ENCODE measurements around the gene SUPT20HL2. TPM values are rescaled to one million over a fixed set of nuclear protein-coding genes. Genes with fewer than 3 reads are reported as not detected.

Gene SUPT20HL2
- total and polyA plus RNA-seq, 10 of the 15 experiments (the other 5 are each of a cell fraction or from before 2014, with no cell fraction given), result not detected

GRCh38 chrX:24268786-24269185, 45.1 kb downstream of the SUPT20HL2 start (continued):
- no peak for TF ChIP-seq STAT1 (conservative IDR thresholded peaks at IDR 0.05)
- TF ChIP-seq RFX5 (IDR thresholded peaks at IDR 0.05; ENCODE audit: low read depth, low read length), result no peak
- no peak for TF ChIP-seq MLLT1 (IDR thresholded peaks at IDR 0.05)

GRCh38 chrX:24266996-24267395, 46.9 kb downstream of the SUPT20HL2 start:
- H3K79me2 ChIP-seq (ENCODE audit: control insufficient read depth, insufficient read depth, low read length), result no peaks in the 10 kb centered on the region
- ChIA-PET RAD21 (ENCODE audit: unreplicated experiment) (no interaction called here), SMC1A (ENCODE audit: uncharacterized antibody, unreplicated experiment) (no interaction called here), POLR2A (no interaction called here), CTCF (no interaction called here)
- no peak overlapping the region for H2AFZ ChIP-seq (ENCODE audit: control insufficient read depth, low read depth, low read length)
- no peak overlapping the region for H3K9ac ChIP-seq (ENCODE audit: control insufficient read depth, insufficient read depth, low read length)
- DNase-seq (ENCODE audit: low read depth, low spot score), result no peak
- in situ Hi-C loops (cut with MboI) (no loop called here), intact Hi-C loops (cut with micrococcal nuclease; ENCODE audit: unreplicated experiment) (loop anchor here (10.0 kb wide), 1 partner anchor 298 kb away; no protein-coding TSS in a partner anchor)
- TF ChIP-seq ZNF24 (IDR thresholded peaks at IDR 0.05) (no peak), RBBP5 (conservative IDR thresholded peaks at IDR 0.05) (no peak)
- H4K20me1 ChIP-seq (ENCODE audit: control insufficient read depth, insufficient read depth), result no peaks in the 10 kb centered on the region
- no peak overlapping the region for H3K4me2 ChIP-seq (ENCODE audit: control insufficient read depth, insufficient read depth)
- no peak overlapping the region for H3K27ac ChIP-seq (ENCODE audit: control insufficient read depth, insufficient read depth)
- no peaks in the 10 kb centered on the region for H3K4me1 ChIP-seq (ENCODE audit: control insufficient read depth, insufficient read depth, low read length)
- no peaks in the 10 kb centered on the region for H3K27me3 ChIP-seq (replicated peaks in 1 of 2; ENCODE audit: control insufficient read depth in 2 of 2, insufficient read depth in 2 of 2, low read length in 1 of 2)
- no TSS peak for BruUV-seq (replicated peaks)
- no peak for ATAC-seq
- FAIRE-seq, result no peak
- no peaks in the 10 kb centered on the region; the same call in 2 of the 3 replicates for H3K9me3 ChIP-seq (replicated peaks; ENCODE audit: control insufficient read depth, insufficient read depth, low read length)
- no peak overlapping the region for H3K4me3 ChIP-seq
- 24% methylated on average over 4 of the region's 4 CpGs for WGBS (ENCODE audit: insufficient coverage, insufficient replicate concordance, low lambda C conversion rate, missing lambda C conversion rate)
- no peaks in the 10 kb centered on the region for H3K36me3 ChIP-seq (ENCODE audit: control insufficient read depth in 2 of 2, insufficient read depth in 2 of 2, low read length in 1 of 2)

DNA sequence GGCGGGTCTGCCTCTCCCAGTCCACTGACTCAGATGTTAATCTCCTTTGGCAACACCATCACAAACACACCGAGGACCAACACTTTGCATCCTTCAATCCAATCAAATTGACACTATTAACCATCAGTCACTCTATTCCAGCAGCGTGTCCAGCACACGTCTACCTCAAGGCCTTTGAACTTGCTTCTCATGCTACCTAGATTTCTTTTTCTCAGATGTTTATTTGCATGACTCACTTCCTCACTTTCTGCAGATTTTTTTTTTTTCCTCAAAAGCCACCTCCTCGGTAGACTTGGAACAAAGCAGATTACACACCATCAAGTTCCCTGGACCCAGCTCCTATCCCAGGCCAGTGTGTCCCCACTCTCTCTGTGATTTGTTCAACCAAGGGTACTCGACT, 49.5 kb downstream of the SUPT20HL2 start:
- no peak overlapping the region for H3K9ac ChIP-seq (ENCODE audit: control insufficient read depth, insufficient read depth, low read length)
- no peak overlapping the region for H2AFZ ChIP-seq (ENCODE audit: control insufficient read depth, low read depth, low read length)
- H3K4me1 ChIP-seq (ENCODE audit: control insufficient read depth, insufficient read depth, low read length), result no peaks in the 10 kb centered on the region; the same call in 1 of the 2 replicates
- H4K20me1 ChIP-seq (ENCODE audit: control insufficient read depth, insufficient read depth), result no peaks in the 10 kb centered on the region
- no peak overlapping the region for H3K27ac ChIP-seq (ENCODE audit: control insufficient read depth, insufficient read depth)
- FAIRE-seq (no peak), DNase-seq (ENCODE audit: low read depth, low spot score) (no peak), ATAC-seq (no peak)
- in situ Hi-C loops (cut with MboI) (no loop called here), intact Hi-C loops (cut with micrococcal nuclease; ENCODE audit: unreplicated experiment) (loop anchor here (10.0 kb wide), 1 partner anchor 300 kb away; no protein-coding TSS in a partner anchor)
- ChIA-PET CTCF (no interaction called here), RAD21 (ENCODE audit: unreplicated experiment) (no interaction called here), POLR2A (no interaction called here), SMC1A (ENCODE audit: uncharacterized antibody, unreplicated experiment) (no interaction called here)
- WGBS (ENCODE audit: insufficient coverage, insufficient replicate concordance, low lambda C conversion rate, missing lambda C conversion rate), result 27% methylated on average over 6 of the region's 6 CpGs
- H3K9me3 ChIP-seq (replicated peaks; ENCODE audit: control insufficient read depth, insufficient read depth, low read length), result no peaks in the 10 kb centered on the region
- H3K36me3 ChIP-seq (ENCODE audit: control insufficient read depth in 2 of 2, insufficient read depth in 2 of 2, low read length in 1 of 2), result no peaks in the 10 kb centered on the region
- H3K27me3 ChIP-seq (replicated peaks in 1 of 2; ENCODE audit: control insufficient read depth in 2 of 2, insufficient read depth in 2 of 2, low read length in 1 of 2), result no peaks in the 10 kb centered on the region
- H3K4me3 ChIP-seq, result no peak overlapping the region
- H3K79me2 ChIP-seq (ENCODE audit: control insufficient read depth, insufficient read depth, low read length), result no peaks in the 10 kb centered on the region
- no TSS peak for BruUV-seq (replicated peaks)
- H3K4me2 ChIP-seq (ENCODE audit: control insufficient read depth, insufficient read depth), result no peak overlapping the region
- TF ChIP-seq MEF2B (IDR thresholded peaks at IDR 0.05; ENCODE audit: partially characterized antibody, poor library complexity, severe bottlenecking) (no peak), TCF12 (IDR thresholded peaks at IDR 0.05; ENCODE audit: low read depth, low read length) (no peak), NFXL1 (IDR thresholded peaks at IDR 0.05; ENCODE audit: borderline replicate concordance) (no peak), PAX8 (IDR thresholded peaks at IDR 0.05) (no peak), PBX3 (IDR thresholded peaks at IDR 0.05; ENCODE audit: insufficient replicate concordance, low read depth, low read length) (no peak)
- TF ChIP-seq, protein P1, sequence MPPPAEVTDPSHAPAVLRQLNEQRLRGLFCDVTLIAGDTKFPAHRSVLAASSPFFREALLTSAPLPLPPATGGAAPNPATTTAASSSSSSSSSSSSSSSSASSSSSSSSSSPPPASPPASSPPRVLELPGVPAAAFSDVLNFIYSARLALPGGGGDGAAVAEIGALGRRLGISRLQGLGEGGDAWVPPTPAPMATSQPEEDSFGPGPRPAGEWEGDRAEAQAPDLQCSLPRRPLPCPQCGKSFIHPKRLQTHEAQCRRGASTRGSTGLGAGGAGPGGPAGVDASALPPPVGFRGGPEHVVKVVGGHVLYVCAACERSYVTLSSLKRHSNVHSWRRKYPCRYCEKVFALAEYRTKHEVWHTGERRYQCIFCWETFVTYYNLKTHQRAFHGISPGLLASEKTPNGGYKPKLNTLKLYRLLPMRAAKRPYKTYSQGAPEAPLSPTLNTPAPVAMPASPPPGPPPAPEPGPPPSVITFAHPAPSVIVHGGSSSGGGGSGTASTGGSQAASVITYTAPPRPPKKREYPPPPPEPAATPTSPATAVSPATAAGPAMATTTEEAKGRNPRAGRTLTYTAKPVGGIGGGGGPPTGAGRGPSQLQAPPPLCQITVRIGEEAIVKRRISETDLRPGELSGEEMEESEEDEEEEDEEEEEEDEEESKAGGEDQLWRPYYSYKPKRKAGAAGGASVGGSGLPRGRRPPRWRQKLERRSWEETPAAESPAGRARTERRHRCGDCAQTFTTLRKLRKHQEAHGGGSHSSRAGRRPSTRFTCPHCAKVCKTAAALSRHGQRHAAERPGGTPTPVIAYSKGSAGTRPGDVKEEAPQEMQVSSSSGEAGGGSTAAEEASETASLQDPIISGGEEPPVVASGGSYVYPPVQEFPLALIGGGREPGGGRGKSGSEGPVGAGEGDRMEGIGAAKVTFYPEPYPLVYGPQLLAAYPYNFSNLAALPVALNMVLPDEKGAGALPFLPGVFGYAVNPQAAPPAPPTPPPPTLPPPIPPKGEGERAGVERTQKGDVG (CRISPR knock-in tag; IDR thresholded peaks at IDR 0.05), result no peak
